Gastrocnemius medialis (tissue), 4 donors: ENCODE data around the gene WNT7B.

Source experiments
- CTCF ChIP-seq, 5 experiments: fragments of 450-650 bp in 3 of 5; fragments of 200-600 bp in 2 of 5; sonication (generic) in 2 of 5; IDR thresholded peaks in 4 of 5; conservative IDR thresholded peaks in 1 of 5; 1 replicate in 4 of 5; 2 replicates in 1 of 5; pipeline ENCODE4 v1.5.1; 2016 to 2019; ENCODE audit warnings: antibody characterized with exemption in 5 of 5, mild to moderate bottlenecking in 3 of 5, moderate library complexity in 3 of 5
- POLR2A ChIP-seq, 2 donors: fragments of 450-650 bp; IDR thresholded peaks; one replicate each; pipeline ENCODE4 v1.6.1; 2017; ENCODE audit warnings: antibody characterized with exemption in 2 of 2, mild to moderate bottlenecking in 2 of 2, moderate library complexity in 2 of 2

- TF ChIP-seq CTCF (IDR thresholded peaks at IDR 0.05 in 4 of 5, conservative IDR thresholded peaks at IDR 0.05 in 1 of 5) (no peak), POLR2A (IDR thresholded peaks at IDR 0.05) (no peak)
These were observed 14.6 kb downstream of the WNT7B start for GRCh38 chr22:45962434-45962718.
